Measurements from ENCODE around the gene CAMLG.
"Not testable (repeated sequence)": the region's sequence is repeated elsewhere in the genome, so short reads cannot be mapped to it uniquely, and the experiment has no call there.

CAMLG gene

DNA sequence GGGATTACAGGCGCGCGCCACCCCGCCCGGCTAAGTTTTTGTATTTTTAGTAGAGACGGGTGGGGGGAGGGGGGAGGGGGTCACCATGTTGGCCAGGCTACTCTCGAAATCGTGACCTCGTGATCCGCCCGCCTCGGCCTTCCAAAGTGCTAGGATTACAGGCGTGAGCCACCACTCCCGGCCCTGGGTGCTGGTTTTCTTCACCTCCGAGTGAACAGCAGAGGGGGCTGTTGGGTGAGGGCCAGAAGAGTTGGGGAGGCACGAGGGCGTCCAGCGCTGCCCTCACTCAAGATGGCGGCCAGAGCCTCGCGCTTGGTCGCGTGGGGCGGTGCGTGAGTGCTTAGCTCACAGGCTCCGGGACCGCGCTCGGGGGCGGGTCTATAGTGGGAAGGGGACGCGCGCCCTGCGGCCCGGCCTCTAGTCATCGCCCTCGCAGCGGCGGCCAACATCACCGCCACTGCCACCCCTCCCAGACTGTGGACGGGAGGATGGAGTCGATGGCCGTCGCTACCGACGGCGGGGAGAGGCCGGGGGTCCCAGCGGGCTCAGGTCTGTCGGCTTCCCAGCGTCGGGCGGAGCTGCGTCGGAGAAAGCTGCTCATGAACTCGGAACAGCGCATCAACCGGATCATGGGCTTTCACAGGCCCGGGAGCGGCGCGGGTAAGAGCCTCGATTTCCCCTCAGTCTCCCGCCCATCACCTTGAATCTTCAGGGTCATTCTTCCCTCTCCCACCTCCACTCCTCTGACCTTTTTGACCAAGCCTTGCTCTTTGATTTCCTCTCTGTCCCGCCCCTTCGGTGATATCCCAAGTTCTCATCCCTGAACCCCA is at the start of gene CAMLG:
CAMLG (plus strand) TSS at position 416 of the 830 bp plus-strand sequence; CDS start at position 489, 73 bp downstream.
- peak; percentile 94 for DNase-seq (ENCODE audit: extremely low read depth, low read depth)
- TF ChIP-seq, protein P1, sequence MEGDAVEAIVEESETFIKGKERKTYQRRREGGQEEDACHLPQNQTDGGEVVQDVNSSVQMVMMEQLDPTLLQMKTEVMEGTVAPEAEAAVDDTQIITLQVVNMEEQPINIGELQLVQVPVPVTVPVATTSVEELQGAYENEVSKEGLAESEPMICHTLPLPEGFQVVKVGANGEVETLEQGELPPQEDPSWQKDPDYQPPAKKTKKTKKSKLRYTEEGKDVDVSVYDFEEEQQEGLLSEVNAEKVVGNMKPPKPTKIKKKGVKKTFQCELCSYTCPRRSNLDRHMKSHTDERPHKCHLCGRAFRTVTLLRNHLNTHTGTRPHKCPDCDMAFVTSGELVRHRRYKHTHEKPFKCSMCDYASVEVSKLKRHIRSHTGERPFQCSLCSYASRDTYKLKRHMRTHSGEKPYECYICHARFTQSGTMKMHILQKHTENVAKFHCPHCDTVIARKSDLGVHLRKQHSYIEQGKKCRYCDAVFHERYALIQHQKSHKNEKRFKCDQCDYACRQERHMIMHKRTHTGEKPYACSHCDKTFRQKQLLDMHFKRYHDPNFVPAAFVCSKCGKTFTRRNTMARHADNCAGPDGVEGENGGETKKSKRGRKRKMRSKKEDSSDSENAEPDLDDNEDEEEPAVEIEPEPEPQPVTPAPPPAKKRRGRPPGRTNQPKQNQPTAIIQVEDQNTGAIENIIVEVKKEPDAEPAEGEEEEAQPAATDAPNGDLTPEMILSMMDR (IDR thresholded peaks at IDR 0.05; ENCODE audit: low read depth, low read length): peak; percentile 45

DNA sequence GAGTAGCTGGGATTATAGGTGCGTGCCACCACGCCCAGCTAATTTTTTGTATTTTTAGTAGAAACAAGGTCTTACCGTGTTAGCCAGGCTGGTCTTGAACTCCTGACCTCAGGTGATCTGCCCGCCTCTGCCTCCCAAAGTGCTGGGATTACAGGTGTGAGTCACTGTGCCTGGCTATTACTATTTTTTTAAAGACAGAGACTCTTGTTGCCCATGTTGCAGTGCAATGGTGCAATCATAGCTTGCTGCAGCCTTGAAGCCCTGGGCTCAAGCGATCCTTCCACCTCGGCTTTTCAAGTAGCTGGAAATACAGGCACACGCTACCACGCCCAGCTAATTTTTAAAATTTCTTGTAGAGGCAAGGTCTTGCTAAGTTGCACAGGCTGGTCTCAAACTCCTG is 48.2 kb upstream of the CAMLG start:
- not testable (repeated sequence) for DNase-seq (ENCODE audit: extremely low read depth, low read depth)

DNA sequence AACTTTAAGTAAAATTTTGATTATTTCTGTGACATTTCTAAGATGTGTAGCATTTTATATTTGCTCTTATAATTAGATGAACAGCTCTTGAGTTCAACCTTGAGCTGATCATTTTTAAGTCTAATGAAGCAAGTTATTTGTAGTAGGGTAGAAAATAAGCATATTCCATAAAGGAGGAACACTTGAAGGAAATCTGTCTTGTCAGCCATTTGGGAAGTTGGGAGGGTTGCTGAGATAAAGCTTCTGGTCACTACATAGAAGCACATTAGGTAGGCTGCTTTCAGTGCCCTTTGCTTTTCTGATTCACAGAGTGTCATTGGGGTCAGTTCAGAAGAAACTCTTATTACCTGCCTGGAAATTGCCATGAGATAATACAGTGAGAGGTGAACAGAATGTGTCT is 45.6 kb upstream of the CAMLG start:
- TF ChIP-seq, protein P1 (IDR thresholded peaks at IDR 0.05; ENCODE audit: low read depth, low read length): no peak

DNA sequence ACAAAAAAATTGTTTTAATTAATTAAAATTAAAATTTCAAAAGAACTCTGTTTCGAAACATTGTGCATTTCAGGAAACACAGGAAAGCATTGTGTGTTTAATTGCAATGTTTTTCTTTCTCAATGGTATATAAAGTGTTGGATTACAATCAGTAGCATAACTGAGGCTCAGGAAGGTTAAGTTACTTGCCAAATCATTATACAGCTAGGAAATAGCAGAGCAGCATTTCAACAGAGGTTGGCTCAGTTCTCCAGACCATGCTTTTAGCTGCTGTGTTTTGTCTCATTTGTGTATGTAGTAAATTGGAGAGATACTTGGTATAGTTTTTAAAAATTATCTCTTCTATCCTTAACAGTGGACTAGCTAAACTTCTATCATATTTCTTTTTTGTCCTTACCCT is 30.0 kb upstream of the CAMLG start:
- peak; percentile 34 for DNase-seq (ENCODE audit: extremely low read depth, low read depth)
- TF ChIP-seq, protein P1 (IDR thresholded peaks at IDR 0.05; ENCODE audit: low read depth, low read length): no peak

More for the DNA sequence above, 45.6 kb upstream of the CAMLG start:
- no peak for DNase-seq (ENCODE audit: extremely low read depth, low read depth)

DNA sequence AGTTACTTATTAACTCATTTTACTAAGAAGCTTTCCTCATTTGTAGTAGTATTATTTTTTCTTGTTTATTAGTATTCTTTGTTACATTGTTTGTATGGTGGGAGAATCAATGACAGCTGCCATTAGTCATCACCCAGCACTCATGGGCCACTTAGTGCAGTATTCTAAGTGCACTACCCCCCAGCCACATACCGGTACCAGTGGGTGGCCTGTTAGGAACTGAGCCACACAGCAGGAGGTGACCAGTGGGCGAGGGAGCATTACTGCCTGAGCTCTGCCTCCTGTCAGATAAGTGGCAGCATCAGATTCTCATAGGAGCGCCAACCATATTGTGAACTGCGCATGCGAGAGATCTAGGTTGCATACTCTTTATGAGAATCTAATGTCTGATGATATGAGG is 24.2 kb upstream of the CAMLG start:
- TF ChIP-seq, protein P1 (IDR thresholded peaks at IDR 0.05; ENCODE audit: low read depth, low read length): no peak

DNA sequence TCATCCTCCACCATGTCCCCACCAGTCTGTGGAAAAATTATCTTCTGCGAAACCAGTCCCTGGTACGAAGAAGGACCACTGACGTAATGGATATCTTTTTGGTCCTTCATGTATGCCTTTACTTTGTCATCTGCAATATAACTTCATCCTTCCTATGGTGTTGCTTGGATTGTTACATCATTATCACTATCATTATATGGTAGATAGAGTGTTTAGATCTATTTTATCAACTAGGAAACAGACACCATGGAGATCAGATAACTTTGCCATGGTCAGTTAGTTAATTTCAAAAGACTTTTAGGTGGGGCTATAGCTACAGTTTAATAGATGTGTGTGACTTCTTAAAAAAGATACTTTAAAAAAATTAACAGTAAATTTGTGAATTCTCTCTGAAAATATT is 23.8 kb upstream of the CAMLG start:
- DNase-seq (ENCODE audit: extremely low read depth, low read depth): no peak
- TF ChIP-seq, protein P1 (IDR thresholded peaks at IDR 0.05; ENCODE audit: low read depth, low read length): no peak

More for the DNA sequence above, 24.2 kb upstream of the CAMLG start:
- DNase-seq (ENCODE audit: extremely low read depth, low read depth): no peak

DNA sequence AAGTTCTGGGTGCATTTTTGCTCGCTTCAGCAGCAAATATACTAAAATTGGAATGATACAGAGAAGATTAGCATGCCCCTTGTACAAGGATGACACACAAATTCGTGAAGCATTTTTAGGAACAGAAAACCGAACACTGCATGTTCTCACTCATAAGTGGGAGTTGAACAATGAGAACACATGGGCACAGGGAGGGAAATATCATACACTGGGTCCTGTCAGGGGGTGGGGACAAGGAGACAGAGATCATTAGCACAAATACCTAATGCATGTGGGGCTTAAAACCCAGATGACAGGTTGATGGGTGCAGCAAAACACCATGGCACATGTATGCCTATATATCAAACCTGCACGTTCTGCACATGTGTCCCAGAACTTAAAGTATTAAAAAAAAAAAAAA is 22.9 kb upstream of the CAMLG start:
- DNase-seq (ENCODE audit: extremely low read depth, low read depth): not testable (repeated sequence)

DNA sequence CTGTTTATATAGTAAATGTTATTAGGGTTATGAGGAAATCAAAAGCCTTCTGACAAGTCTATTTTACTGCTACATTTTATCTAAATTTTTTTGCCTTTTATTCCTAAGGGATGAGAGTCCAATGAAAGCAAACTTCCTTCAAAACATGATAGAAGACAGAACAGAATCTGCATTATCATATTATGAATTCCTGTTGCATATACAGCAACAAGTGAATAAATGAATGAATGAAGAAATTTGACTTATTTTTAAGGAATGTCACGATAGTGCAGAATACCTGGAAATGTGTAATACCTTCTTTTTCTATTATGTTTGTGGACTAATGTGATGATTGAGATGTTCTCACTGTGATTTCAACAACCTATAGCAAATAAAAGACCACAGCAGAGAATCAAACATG is 13.5 kb upstream of the CAMLG start:
- no peak for DNase-seq (ENCODE audit: extremely low read depth, low read depth)
- TF ChIP-seq, protein P1 (IDR thresholded peaks at IDR 0.05; ENCODE audit: low read depth, low read length): no peak

Measured in AG09319 (cell line).